H1 (cell line): ENCODE results near the gene NFIX. TPM values are rescaled to one million over a fixed set of nuclear protein-coding genes. Genes with fewer than 3 reads are reported as not detected.

Experiments
- CTCF ChIA-PET: fragments of 300-600 bp; sonication (Branson Sonifier 250); formaldehyde crosslinking; loops from one replicate; lab custom pipeline; 2021; ENCODE audit not compliant: partially characterized antibody; lab: Charles Lee
- POLR2A ChIA-PET: fragments of 300-600 bp; sonication (Branson Sonifier 250); formaldehyde crosslinking; loops from one replicate; lab custom pipeline; 2021; ENCODE audit warnings: inconsistent platforms; ENCODE audit not compliant: partially characterized antibody; lab: Charles Lee
- DNase-seq, 2 experiments: peaks; one replicate each; pipeline versions ENCODE4 v3.0.0 to v3.0.0-alpha.2; 2010 to 2022; ENCODE audit warnings: low spot score in 2 of 2, low read depth in 1 of 2, mixed read lengths in 1 of 2
- FAIRE-seq: peaks from 2 replicates; lab custom pipeline; 2011; peaks lifted over from hg19 to GRCh38; lab: Jason Lieb, UNC
- H2AFZ ChIP-seq: 2 replicates; pipeline ENCODE4 v1.8.1; 2012; ENCODE audit warnings: low read length, inconsistent platforms
- H2AK5ac ChIP-seq: 2 replicates; pipeline ENCODE4 v1.6.1; 2013; ENCODE audit warnings: low read depth, low read length
- H2BK120ac ChIP-seq: replicated peaks from 2 replicates; pipeline ENCODE3; 2013; ENCODE audit warnings: low read depth, low read length, inconsistent platforms
- H2BK12ac ChIP-seq: 2 replicates; pipeline ENCODE4 v1.6.1; 2013; ENCODE audit warnings: low read depth, low read length
- H2BK15ac ChIP-seq: 2 replicates; pipeline ENCODE4 v1.6.1; 2013; ENCODE audit warnings: low read length
- H2BK20ac ChIP-seq: 2 replicates; pipeline ENCODE4 v1.6.1; 2013; ENCODE audit warnings: low read length
- H2BK5ac ChIP-seq: 2 replicates; pipeline ENCODE4 v1.6.1; 2013; ENCODE audit warnings: low read depth, low read length
- H3K14ac ChIP-seq: 2 replicates; pipeline ENCODE4 v1.6.1; 2013; ENCODE audit warnings: inconsistent platforms; ENCODE audit not compliant: insufficient read length
- H3K18ac ChIP-seq: 2 replicates; pipeline ENCODE4 v1.6.1; 2013; ENCODE audit warnings: low read length; ENCODE audit errors: extremely low read depth
- H3K23ac ChIP-seq: 2 replicates; pipeline ENCODE4 v1.6.1; 2013; ENCODE audit warnings: inconsistent platforms; ENCODE audit not compliant: insufficient read length
- H3K23me2 ChIP-seq: 2 replicates; pipeline ENCODE4 v1.6.1; 2013; ENCODE audit warnings: low read depth, low read length
- H3K27ac ChIP-seq: 2 replicates; pipeline ENCODE4 v1.6.1; 2011; ENCODE audit warnings: low read depth, low read length, inconsistent platforms
- H3K27me3 ChIP-seq, 4 experiments: replicated peaks in 1 of 4; 1 replicate in 1 of 4; 2 replicates in 3 of 4; pipeline versions ENCODE4 v1.6.1 to v1.8.1; 2011 to 2013; ENCODE audit warnings: low read length in 3 of 4, mild to moderate bottlenecking in 3 of 4, inconsistent platforms in 2 of 4, mixed read lengths in 2 of 4, moderate library complexity in 1 of 4; ENCODE audit not compliant: control insufficient read depth in 3 of 4, insufficient read depth in 3 of 4; ENCODE audit errors: extremely low read depth in 1 of 4
- H3K36me3 ChIP-seq, 4 experiments: 2 replicates each; pipeline versions ENCODE4 v1.6.1 to v1.8.1; 2011 to 2013; ENCODE audit warnings: mild to moderate bottlenecking in 4 of 4, low read length in 3 of 4, moderate library complexity in 2 of 4, control low read depth in 1 of 4, inconsistent platforms in 1 of 4; ENCODE audit not compliant: insufficient read depth in 4 of 4, control insufficient read depth in 2 of 4
- H3K4ac ChIP-seq: replicated peaks from 2 replicates; pipeline ENCODE3; 2013; ENCODE audit warnings: low read length, low read depth, mixed read lengths, inconsistent platforms; ENCODE audit not compliant: insufficient read length
- H3K4me1 ChIP-seq, 4 experiments: replicated peaks in 1 of 4; 1 replicate in 1 of 4; 2 replicates in 3 of 4; pipeline versions ENCODE4 v1.6.1 to v1.8.1; 2011 to 2013; ENCODE audit warnings: low read length in 3 of 4, inconsistent platforms in 2 of 4, mixed read lengths in 1 of 4; ENCODE audit not compliant: insufficient read depth in 4 of 4, control insufficient read depth in 3 of 4
- H3K4me2 ChIP-seq, 2 experiments: 2 replicates each; pipeline versions ENCODE4 v1.6.1 to v1.8.1; 2011 to 2013; ENCODE audit warnings: low read depth in 2 of 2, low read length in 2 of 2, control low read depth in 1 of 2, inconsistent platforms in 1 of 2, mild to moderate bottlenecking in 1 of 2; ENCODE audit not compliant: insufficient read depth in 1 of 2
- H3K4me3 ChIP-seq, 4 experiments: fragments of 200-600, 300-600 bp in 1 of 4; sonication (generic), shearing (Covaris generic), sonication (Bioruptor Twin) in 1 of 4; 2 replicates each; pipeline versions ENCODE4 v1.5.1 to v1.8.1; 2011 to 2016; ENCODE audit warnings: low read length in 4 of 4, low read depth in 3 of 4, control low read depth in 2 of 4, inconsistent platforms in 2 of 4, mild to moderate bottlenecking in 2 of 4, mixed read lengths in 1 of 4, moderate library complexity in 1 of 4; ENCODE audit not compliant: insufficient read depth in 2 of 4; ENCODE audit errors: extremely low read depth in 1 of 4
- H3K56ac ChIP-seq: replicated peaks from 2 replicates; pipeline ENCODE3; 2013; ENCODE audit warnings: low read depth, mild to moderate bottlenecking, mixed read lengths, low read length, inconsistent platforms; ENCODE audit not compliant: insufficient read length
- H3K79me1 ChIP-seq: 2 replicates; pipeline ENCODE4 v1.6.1; 2013; ENCODE audit warnings: low read depth, low read length, control low read depth
- H3K79me2 ChIP-seq, 2 experiments: 2 replicates each; pipeline versions ENCODE4 v1.6.1 to v1.8.1; 2012 to 2013; ENCODE audit warnings: low read length in 2 of 2, mild to moderate bottlenecking in 2 of 2, inconsistent platforms in 1 of 2; ENCODE audit not compliant: insufficient read depth in 2 of 2, control insufficient read depth in 1 of 2
- H3K9ac ChIP-seq, 4 experiments: replicated peaks in 1 of 4; 1 replicate in 1 of 4; 2 replicates in 3 of 4; pipeline versions ENCODE4 v1.6.1 to v1.8.1; 2011 to 2013; ENCODE audit warnings: low read depth in 3 of 4, low read length in 3 of 4, control low read depth in 2 of 4, mild to moderate bottlenecking in 2 of 4, moderate library complexity in 2 of 4, inconsistent platforms in 1 of 4; ENCODE audit errors: extremely low read depth in 1 of 4
- H3K9me3 ChIP-seq, 2 experiments: 2 replicates each; pipeline versions ENCODE4 v1.6.1 to v1.8.1; 2012 to 2013; ENCODE audit warnings: mild to moderate bottlenecking in 2 of 2, moderate library complexity in 2 of 2, control low read depth in 1 of 2, inconsistent platforms in 1 of 2, low read depth in 1 of 2, low read length in 1 of 2, mixed read lengths in 1 of 2; ENCODE audit not compliant: insufficient read depth in 2 of 2
- H4K20me1 ChIP-seq, 2 experiments: replicated peaks in 1 of 2; 2 replicates each; pipeline versions ENCODE3 to v1.8.1; 2011 to 2013; ENCODE audit warnings: inconsistent platforms in 2 of 2, low read length in 2 of 2, mild to moderate bottlenecking in 1 of 2; ENCODE audit not compliant: insufficient read depth in 2 of 2, control insufficient read depth in 1 of 2
- H4K5ac ChIP-seq: 2 replicates; pipeline ENCODE4 v1.6.1; 2013; ENCODE audit warnings: low read length, low read depth, mixed read lengths, inconsistent platforms; ENCODE audit not compliant: insufficient read length
- H4K8ac ChIP-seq: 2 replicates; pipeline ENCODE4 v1.8.0; 2013; ENCODE audit warnings: mild to moderate bottlenecking, moderate library complexity, low read length, inconsistent platforms; ENCODE audit not compliant: insufficient read depth; ENCODE audit errors: extremely low read depth
- H4K91ac ChIP-seq: replicated peaks from 2 replicates; pipeline ENCODE3; 2013; ENCODE audit warnings: low read length, mixed read lengths, inconsistent platforms; ENCODE audit not compliant: insufficient read length
- CTBP2 ChIP-seq: IDR thresholded peaks from 2 replicates; pipeline ENCODE4 v1.7.0; 2011; ENCODE audit warnings: borderline replicate concordance, mild to moderate bottlenecking, moderate library complexity, mixed read lengths, low read length; ENCODE audit not compliant: insufficient read depth, insufficient read length
- EP300 ChIP-seq, 2 experiments: IDR thresholded peaks; 1 replicate in 1 of 2; 2 replicates in 1 of 2; pipeline ENCODE4 v1.6.1; 2011 to 2012; ENCODE audit warnings: low read depth in 2 of 2, low read length in 2 of 2, mild to moderate bottlenecking in 2 of 2, borderline replicate concordance in 1 of 2, inconsistent platforms in 1 of 2, moderate library complexity in 1 of 2
- EZH2 ChIP-seq: fragments of 200-600 bp; sonication (generic); IDR thresholded peaks from 2 replicates; pipeline ENCODE4 v1.7.1; 2012; ENCODE audit warnings: low read depth, mild to moderate bottlenecking, moderate library complexity, low read length, inconsistent platforms; ENCODE audit not compliant: severe bottlenecking
- JUN ChIP-seq: IDR thresholded peaks from 2 replicates; pipeline ENCODE4 v1.6.1; 2011; ENCODE audit warnings: low read depth, mild to moderate bottlenecking, improper control_type of control experiment, low read length
- KDM1A ChIP-seq: fragments of 200-600, 300-600 bp; sonication (generic); IDR thresholded peaks from 2 replicates; pipeline ENCODE4 v1.7.1; 2016; ENCODE audit warnings: mild to moderate bottlenecking, low read length, borderline replicate concordance
- RXRA ChIP-seq: IDR thresholded peaks from 2 replicates; pipeline ENCODE4 v1.6.1; 2011; ENCODE audit warnings: low read depth, mild to moderate bottlenecking, low read length, moderate library complexity; ENCODE audit not compliant: insufficient read depth
- SIN3A ChIP-seq, 2 experiments: IDR thresholded peaks in 1 of 2; conservative IDR thresholded peaks in 1 of 2; 2 replicates each; pipeline ENCODE4 v1.6.1; 2011 to 2012; ENCODE audit warnings: low read length in 2 of 2, improper control_type of control experiment in 1 of 2, low read depth in 1 of 2, mild to moderate bottlenecking in 1 of 2
- SP1 ChIP-seq: IDR thresholded peaks from 2 replicates; pipeline ENCODE4 v1.6.1; 2011; ENCODE audit warnings: low read depth, low read length
- TCF12 ChIP-seq: IDR thresholded peaks from 2 replicates; pipeline ENCODE4 v1.6.1; 2011; ENCODE audit warnings: low read depth, mild to moderate bottlenecking, low read length
- YY1 ChIP-seq: IDR thresholded peaks from 2 replicates; pipeline ENCODE4 v1.6.1; 2011; ENCODE audit warnings: low read depth, mild to moderate bottlenecking, low read length
- WGBS, 2 experiments: shearing (Covaris generic) in 1 of 2; methylation state at CpG; one replicate each; pipeline versions ENCODE4 v1.1.6 to v1.1.7; 2013 to 2015; ENCODE audit warnings: low lambda C conversion rate in 2 of 2, mixed read lengths in 2 of 2, inconsistent platforms in 1 of 2, low coverage in 1 of 2, missing lambda C conversion rate in 1 of 2; ENCODE audit not compliant: insufficient replicate concordance in 2 of 2, insufficient coverage in 1 of 2, insufficient read length in 1 of 2; ENCODE audit errors: extremely low coverage in 1 of 2, missing lambda C conversion rate in 1 of 2; 5-methylcytosine and 5-hydroxymethylcytosine counted together
- polyA plus RNA-seq, 7 experiments: library from polyadenylated mRNA; depleted of rRNA in 3 of 7; stranded (reverse) in 5 of 7; unstranded in 2 of 7; fragments of >200 nt in 5 of 7; fragments of 200-250 nt in 2 of 7; gene quantifications; 1 replicate in 5 of 7; 2 replicates in 1 of 7; 4 replicates in 1 of 7; pipeline versions ENCODE4 v1.2.1 to v1.2.3, GENCODE V29; 2011 to 2013; ENCODE audit warnings: missing spikeins in 2 of 7, mixed read lengths in 2 of 7
- total RNA-seq: library from RNA; stranded (reverse); fragmentation: NEBNext Ultra II Directional; extraction: Animal tissue kit (Norgen Biotek cat#: 25700); gene quantifications from 2 replicates; pipeline ENCODE4 v1.2.1, GENCODE V29; 2021
- TF ChIP-seq, protein P1 (sequence below): IDR thresholded peaks from 2 replicates; pipeline ENCODE4 v1.6.1; 2012; ENCODE audit warnings: inconsistent platforms

NFIX gene
- total and polyA plus RNA-seq, 2 of the 8 experiments (the other 6 are each of a cell fraction or from before 2014, with no cell fraction given): 0.03 to 0.20 TPM

- WGBS, 2 experiments: 1% methylated on average over 23 of the region's 23 CpGs; no CpG with 5 or more reads in 1 of the 2 experiments
- H3K79me1 ChIP-seq: no peaks in the 10 kb centered on the region
- POLR2A ChIA-PET: interaction anchor here (0.6 to 1.6 kb wide), 3 partner anchors 27 to 101 kb away, joined by 3 to 4 read pairs (median 3); no protein-coding TSS in a partner anchor
- FAIRE-seq (peak; percentile 19), DNase-seq (peak in 1 of 2 experiments; percentile 85)
- no peak overlapping the region for H2BK120ac ChIP-seq
- H3K4ac ChIP-seq: no peak overlapping the region
- no peaks in the 10 kb centered on the region for H3K9me3 ChIP-seq
- H4K91ac ChIP-seq: no peak overlapping the region
- peak overlapping the region; percentile 60; the same call in 1 of the 2 replicates for H2AK5ac ChIP-seq
- no peak overlapping the region for H2BK20ac ChIP-seq
- H3K4me1 ChIP-seq: peaks cover 7 to 38% (median 35%) of the 10 kb centered on the region in 4 experiments
- no peak overlapping the region for H3K9ac ChIP-seq
- no peak overlapping the region for H3K27ac ChIP-seq
- H3K4me3 ChIP-seq: peak overlapping the region in 2 of 4 experiments; percentile 7 to 17; a peak in 3 of 8 replicates
- no peak overlapping the region for H3K23ac ChIP-seq
- H3K4me2 ChIP-seq: peak overlapping the region; percentile 48 to 53
- no peak overlapping the region for H2BK5ac ChIP-seq
- peaks cover 79 to 100% (median 95%) of the 10 kb centered on the region in 4 experiments for H3K27me3 ChIP-seq
- no peak overlapping the region for H2BK15ac ChIP-seq
- no peak overlapping the region for H2AFZ ChIP-seq
- H4K8ac ChIP-seq: no peak overlapping the region
- H3K56ac ChIP-seq: no peak overlapping the region
- no peak overlapping the region for H3K18ac ChIP-seq
- H3K79me2 ChIP-seq: no peaks in the 10 kb centered on the region
- no peak overlapping the region for H4K5ac ChIP-seq
- H4K20me1 ChIP-seq: peaks cover 19% of the 10 kb centered on the region in 2 experiments
- H3K23me2 ChIP-seq: peaks cover 6% of the 10 kb centered on the region; the same call in 1 of the 2 replicates
- H3K36me3 ChIP-seq: no peaks in the 10 kb centered on the region
- H2BK12ac ChIP-seq: no peak overlapping the region
- CTCF ChIA-PET: interaction anchor here (1.1 to 48.8 kb wide), 8 partner anchors 1 to 86 kb away, joined by 3 to 1145 read pairs (median 72); no protein-coding TSS in a partner anchor
- no peak overlapping the region for H3K14ac ChIP-seq
- TF ChIP-seq SIN3A (conservative IDR thresholded peaks at IDR 0.05 in 1 of 2, IDR thresholded peaks at IDR 0.05 in 1 of 2; ENCODE audit: low read depth in 1 of 2, low read length in 2 of 2): peak in 1 of 2 experiments; percentile 43; a peak in 1 of 4 replicates
- peak; percentile 64; the same call in 1 of the 2 replicates for TF ChIP-seq SP1
- peak; percentile 94 for TF ChIP-seq TCF12
- peak; percentile 96 for TF ChIP-seq RXRA
- TF ChIP-seq EP300 (IDR thresholded peaks at IDR 0.05; ENCODE audit: borderline replicate concordance in 1 of 2, low read depth in 2 of 2, low read length in 2 of 2): peak in 1 of 2 experiments; percentile 84; a peak in 1 of 3 replicates
- TF ChIP-seq, protein P1, sequence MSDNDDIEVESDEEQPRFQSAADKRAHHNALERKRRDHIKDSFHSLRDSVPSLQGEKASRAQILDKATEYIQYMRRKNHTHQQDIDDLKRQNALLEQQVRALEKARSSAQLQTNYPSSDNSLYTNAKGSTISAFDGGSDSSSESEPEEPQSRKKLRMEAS: peak; percentile 61; the same call in 1 of the 2 replicates
- TF ChIP-seq YY1: 0 out of 2 replicates have a peak, but pooled peaks have one; percentile 46
- TF ChIP-seq KDM1A: no peak
- no peak for TF ChIP-seq JUN
- TF ChIP-seq EZH2: peak; percentile 40
- peak; percentile 33 for TF ChIP-seq CTBP2
These were observed 56.4 kb downstream of the NFIX start for GRCh38 chr19:13051557-13052165.
